GM06990 (cell line): ENCODE measurements around the gene STXBP2.

Experiments used
- DNase-seq: peaks from one replicate; pipeline ENCODE4 v3.0.0-alpha.2; 2011; ENCODE audit not compliant: insufficient read length; ENCODE audit errors: extremely low read depth
- H3K27me3 ChIP-seq: replicated peaks from 2 replicates; pipeline ENCODE4 v1.6.0; 2011; ENCODE audit warnings: low read length; ENCODE audit not compliant: control insufficient read depth, insufficient read depth
- H3K36me3 ChIP-seq: 2 replicates; pipeline ENCODE4 v1.5.1; 2011; ENCODE audit warnings: low read length; ENCODE audit not compliant: control insufficient read depth, insufficient read depth
- H3K4me3 ChIP-seq: replicated peaks from 2 replicates; pipeline ENCODE4 v1.5.1; 2011; ENCODE audit warnings: low read depth, mild to moderate bottlenecking, control low read depth, low read length
- TF ChIP-seq, protein P1 (sequence below): IDR thresholded peaks from 2 replicates; pipeline ENCODE4 v1.5.1; 2011; ENCODE audit warnings: low read length, control low read depth, mild to moderate bottlenecking, inconsistent platforms; ENCODE audit not compliant: insufficient read depth, poor library complexity, severe bottlenecking

STXBP2 gene

DNA sequence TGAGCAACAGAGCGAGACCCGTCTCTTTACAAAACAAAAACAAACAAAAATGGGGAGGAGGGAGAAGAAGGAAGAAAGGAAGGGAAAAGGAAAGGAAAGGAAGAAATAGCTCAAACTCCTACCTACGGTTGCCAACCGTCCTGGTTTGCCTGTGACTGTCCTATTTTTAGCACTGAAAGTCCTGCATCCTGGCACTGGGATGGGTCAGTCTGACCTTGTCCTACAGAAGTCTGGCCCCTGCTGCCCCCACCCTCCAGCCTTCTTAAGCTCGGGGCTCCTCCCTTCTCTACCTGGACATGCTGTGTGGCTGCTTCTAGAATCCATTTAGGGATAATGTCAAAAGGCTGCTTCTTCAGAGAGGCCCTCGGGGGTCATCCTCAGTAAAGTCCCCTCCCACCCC, 1.2 kb upstream of the STXBP2 start:
- Histone ChIP-seq H3K36me3 (peaks cover 4% of the 10 kb centered on the region), H3K27me3 (no peaks in the 10 kb centered on the region), H3K4me3 (no peak overlapping the region)
- TF ChIP-seq, protein P1, sequence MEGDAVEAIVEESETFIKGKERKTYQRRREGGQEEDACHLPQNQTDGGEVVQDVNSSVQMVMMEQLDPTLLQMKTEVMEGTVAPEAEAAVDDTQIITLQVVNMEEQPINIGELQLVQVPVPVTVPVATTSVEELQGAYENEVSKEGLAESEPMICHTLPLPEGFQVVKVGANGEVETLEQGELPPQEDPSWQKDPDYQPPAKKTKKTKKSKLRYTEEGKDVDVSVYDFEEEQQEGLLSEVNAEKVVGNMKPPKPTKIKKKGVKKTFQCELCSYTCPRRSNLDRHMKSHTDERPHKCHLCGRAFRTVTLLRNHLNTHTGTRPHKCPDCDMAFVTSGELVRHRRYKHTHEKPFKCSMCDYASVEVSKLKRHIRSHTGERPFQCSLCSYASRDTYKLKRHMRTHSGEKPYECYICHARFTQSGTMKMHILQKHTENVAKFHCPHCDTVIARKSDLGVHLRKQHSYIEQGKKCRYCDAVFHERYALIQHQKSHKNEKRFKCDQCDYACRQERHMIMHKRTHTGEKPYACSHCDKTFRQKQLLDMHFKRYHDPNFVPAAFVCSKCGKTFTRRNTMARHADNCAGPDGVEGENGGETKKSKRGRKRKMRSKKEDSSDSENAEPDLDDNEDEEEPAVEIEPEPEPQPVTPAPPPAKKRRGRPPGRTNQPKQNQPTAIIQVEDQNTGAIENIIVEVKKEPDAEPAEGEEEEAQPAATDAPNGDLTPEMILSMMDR = no peak
- no peak for DNase-seq

DNA sequence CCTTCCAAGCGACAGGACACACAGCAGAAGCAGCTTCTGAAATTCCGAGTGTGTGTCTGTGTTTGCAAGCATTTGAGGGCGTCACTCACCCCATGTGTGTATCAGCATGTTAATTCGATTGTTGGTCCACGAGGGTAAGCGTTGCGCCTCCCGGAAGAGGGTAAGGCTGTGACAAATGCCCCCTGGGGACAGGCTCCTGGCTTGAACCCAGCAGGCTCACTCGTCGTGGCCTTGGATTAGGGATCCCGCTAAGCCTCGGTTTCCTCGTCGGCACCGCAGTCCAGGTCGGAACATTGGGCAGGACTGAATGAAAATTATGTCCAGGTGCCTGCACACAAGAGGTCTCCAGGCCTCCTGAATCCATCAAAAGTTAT, 606 bp upstream of the STXBP2 start:
- Histone ChIP-seq H3K4me3 (peak overlapping the region; percentile 90), H3K27me3 (no peaks in the 10 kb centered on the region), H3K36me3 (peaks cover 6% of the 10 kb centered on the region)
- no peak for DNase-seq
- TF ChIP-seq, protein P1 = no peak

DNA sequence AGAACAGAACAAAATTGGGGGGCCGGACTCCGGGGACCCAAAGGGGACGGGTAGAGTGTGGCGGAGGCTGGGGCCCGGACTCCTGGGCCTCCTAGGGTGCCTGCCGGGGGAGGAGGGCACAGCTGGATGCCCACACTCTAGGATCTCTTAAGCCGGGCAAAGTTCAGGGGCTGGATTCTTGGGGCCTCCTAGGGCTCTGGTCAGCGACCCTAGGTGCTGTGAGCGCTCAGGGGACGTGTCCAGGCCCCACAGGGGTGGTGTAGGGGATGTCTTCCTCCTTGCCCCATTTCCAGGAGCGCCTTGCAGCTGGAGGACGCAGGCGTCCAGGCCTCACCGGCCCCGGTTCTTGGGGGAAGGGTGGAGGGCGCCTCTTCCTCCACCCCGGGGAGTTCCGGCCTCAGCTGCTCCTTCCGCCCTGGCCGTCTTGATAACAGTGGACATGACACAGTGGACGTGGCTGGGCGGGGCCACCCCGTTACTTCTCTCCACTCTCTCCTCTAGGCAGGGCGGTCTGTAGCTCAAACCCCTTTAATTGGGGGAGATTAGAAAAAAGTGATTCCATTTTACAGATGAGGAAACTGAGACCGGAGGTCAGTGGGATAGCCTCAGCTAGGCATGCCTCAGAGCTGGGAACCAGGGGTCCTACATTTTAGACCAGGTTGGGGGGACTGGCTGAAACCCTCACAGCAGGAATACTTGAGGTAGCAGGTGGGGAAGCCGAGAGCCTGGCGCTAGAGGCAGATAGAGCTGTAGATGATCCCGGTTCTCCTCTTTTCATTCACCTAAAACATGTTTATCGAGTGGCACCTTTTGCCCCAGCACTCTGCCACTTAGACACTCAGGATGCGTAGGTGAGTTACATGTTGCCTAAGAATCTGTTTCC, 705 bp downstream of the STXBP2 start:
- DNase-seq = peak; percentile 55
- H3K36me3 ChIP-seq = peaks cover 11% of the 10 kb centered on the region
- TF ChIP-seq, protein P1 = no peak
- no peaks in the 10 kb centered on the region for H3K27me3 ChIP-seq
- peak overlapping the region; percentile 90 for H3K4me3 ChIP-seq

DNA sequence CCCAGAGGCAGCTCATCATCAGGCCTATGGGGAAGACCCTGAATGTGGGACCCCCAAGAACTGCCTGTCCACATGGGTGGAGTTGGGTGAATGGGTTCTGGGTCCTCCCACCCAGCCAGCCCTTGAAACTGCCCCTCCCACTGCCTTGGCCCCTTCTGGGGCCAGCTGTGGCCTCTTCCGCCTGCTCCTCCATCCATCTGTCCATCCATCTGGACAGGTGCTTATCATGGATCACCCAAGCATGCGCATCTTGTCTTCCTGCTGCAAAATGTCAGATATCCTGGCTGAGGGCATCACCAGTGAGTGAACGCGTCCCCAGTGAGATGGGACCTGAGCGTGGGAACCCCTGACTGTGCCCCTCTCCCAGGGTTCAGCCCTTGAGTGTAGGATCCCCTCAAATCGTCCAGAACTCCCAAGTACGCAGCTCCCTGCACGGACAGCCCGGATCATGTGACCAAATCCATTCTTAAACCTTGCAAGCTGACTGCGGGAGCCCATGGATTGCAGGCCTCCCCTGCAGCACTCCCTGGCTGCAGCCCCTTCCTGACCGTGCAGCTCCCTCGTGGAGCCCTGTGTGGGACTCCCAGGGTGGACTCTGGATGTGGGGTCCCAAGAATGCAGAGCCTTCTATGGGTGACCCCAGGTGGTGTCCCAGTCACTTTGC, 2.0 kb downstream of the STXBP2 start:
- peaks cover 12% of the 10 kb centered on the region for H3K36me3 ChIP-seq
- TF ChIP-seq, protein P1 = no peak
- DNase-seq = no peak
- H3K4me3 ChIP-seq = no peak overlapping the region
- H3K27me3 ChIP-seq = no peaks in the 10 kb centered on the region

DNA sequence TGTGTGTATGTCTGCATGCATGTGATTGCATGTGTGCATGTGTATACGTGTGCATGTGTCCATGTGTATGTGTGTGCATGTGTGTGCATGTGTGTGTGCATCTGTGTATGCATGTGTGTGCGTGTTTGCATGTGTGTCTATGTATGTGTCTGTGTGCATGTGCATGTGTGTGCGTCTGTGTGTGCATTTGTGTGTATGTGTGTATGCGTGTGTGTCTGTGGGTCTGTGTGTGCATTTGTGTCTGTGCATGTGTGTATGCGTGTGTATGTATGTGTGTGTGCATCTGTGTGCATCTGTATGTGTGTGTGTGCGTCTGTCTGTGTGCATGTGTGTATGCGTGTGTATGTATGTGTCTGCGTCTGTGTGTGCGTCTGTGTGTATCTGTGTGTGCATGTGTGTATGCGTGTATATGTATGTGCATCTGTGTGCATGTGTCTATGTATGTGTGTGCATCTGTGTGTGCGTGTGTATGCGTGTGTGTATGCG, 3.0 kb downstream of the STXBP2 start:
- H3K27me3 ChIP-seq = no peaks in the 10 kb centered on the region
- TF ChIP-seq, protein P1 = no peak
- H3K4me3 ChIP-seq = no peak overlapping the region
- DNase-seq = no peak
- H3K36me3 ChIP-seq = peaks cover 14% of the 10 kb centered on the region
